ENCODE results near the gene FAM83G.

Gene FAM83G

GRCh38 chr17:18981335-18981641 lies 23.3 kb downstream of the FAM83G start:
- DNase-seq (ENCODE audit: low read depth): no peak

GRCh38 chr17:18980682-18981334 lies 23.8 kb downstream of the FAM83G start:
- H3K4me3 ChIP-seq (ENCODE audit: low read depth, low read length): no peak overlapping the region
- no peak for DNase-seq (ENCODE audit: low read depth)
- no peak for TF ChIP-seq CTCF (IDR thresholded peaks at IDR 0.05; ENCODE audit: insufficient read depth, low read depth, low read length, missing control alignments)

More at GRCh38 chr17:18981335-18981641, 23.3 kb downstream of the FAM83G start:
- no peak for TF ChIP-seq CTCF (IDR thresholded peaks at IDR 0.05; ENCODE audit: insufficient read depth, low read depth, low read length, missing control alignments)
- no peak overlapping the region for H3K4me3 ChIP-seq (ENCODE audit: low read depth, low read length)

GRCh38 chr17:18978655-18979054 lies 25.9 kb downstream of the FAM83G start:
- H3K4me3 ChIP-seq (ENCODE audit: low read depth, low read length): no peak overlapping the region
- TF ChIP-seq CTCF (IDR thresholded peaks at IDR 0.05; ENCODE audit: insufficient read depth, low read depth, low read length, missing control alignments): no peak
- DNase-seq (ENCODE audit: low read depth): no peak

- no peak for DNase-seq (ENCODE audit: low read depth)
- TF ChIP-seq CTCF (IDR thresholded peaks at IDR 0.05; ENCODE audit: insufficient read depth, low read depth, low read length, missing control alignments): no peak
- no peak overlapping the region for H3K4me3 ChIP-seq (ENCODE audit: low read depth, low read length)
These were observed 26.5 kb downstream of the FAM83G start for GRCh38 chr17:18978050-18978449.

- no peak for TF ChIP-seq CTCF (IDR thresholded peaks at IDR 0.05; ENCODE audit: insufficient read depth, low read depth, low read length, missing control alignments)
- no peak overlapping the region for H3K4me3 ChIP-seq (ENCODE audit: low read depth, low read length)
- no peak for DNase-seq (ENCODE audit: low read depth)
These were observed 26.9 kb downstream of the FAM83G start for GRCh38 chr17:18977646-18978045.

- no peak overlapping the region for H3K4me3 ChIP-seq (ENCODE audit: low read depth, low read length)
- no peak for TF ChIP-seq CTCF (IDR thresholded peaks at IDR 0.05; ENCODE audit: insufficient read depth, low read depth, low read length, missing control alignments)
- DNase-seq (ENCODE audit: low read depth): no peak
These were observed 27.5 kb downstream of the FAM83G start for GRCh38 chr17:18977021-18977420.

- TF ChIP-seq CTCF (IDR thresholded peaks at IDR 0.05; ENCODE audit: insufficient read depth, low read depth, low read length, missing control alignments): no peak
- H3K4me3 ChIP-seq (ENCODE audit: low read depth, low read length): no peak overlapping the region
- DNase-seq (ENCODE audit: low read depth): no peak
These were observed 28.4 kb downstream of the FAM83G start for GRCh38 chr17:18976201-18976600.
